Caco-2 (cell line): ENCODE results near the gene EFCAB12. TPM values are rescaled to one million over a fixed set of nuclear protein-coding genes. Genes with fewer than 3 reads are reported as not detected.

Experiments
- BruUV-seq: library from RNA; stranded (reverse); fragments of 400-500 nt; replicated peaks from 2 replicates; lab custom pipeline; 2021; lab: Mats Ljungman, UMichigan
- CTCF ChIA-PET: fragments of 300-600 bp; sonication (Branson Sonifier 250); formaldehyde crosslinking; loops from one replicate; lab custom pipeline; 2022; ENCODE audit warnings: antibody characterized with exemption; lab: Charles Lee
- POLR2A ChIA-PET: fragments of 300-600 bp; sonication (Branson Sonifier 250); formaldehyde crosslinking; loops from one replicate; lab custom pipeline; 2022; ENCODE audit warnings: antibody characterized with exemption; lab: Charles Lee
- DNase-seq, 2 experiments: peaks; one replicate each; pipeline versions ENCODE4 v3.0.0 to v3.0.0-alpha.2; 2020 to 2022
- H3K27me3 ChIP-seq: replicated peaks from 2 replicates; pipeline ENCODE4 v1.6.0; 2011; ENCODE audit warnings: low read length; ENCODE audit not compliant: control insufficient read depth, insufficient read depth
- H3K36me3 ChIP-seq: 2 replicates; pipeline ENCODE4 v1.5.1; 2011; ENCODE audit warnings: low read length; ENCODE audit not compliant: control insufficient read depth, insufficient read depth
- H3K4me1 ChIP-seq: fragments of 250-450 bp; sonication (Bioruptor Pico); 2 replicates; pipeline ENCODE4 v1.5.1; 2020; ENCODE audit warnings: mild to moderate bottlenecking
- H3K4me3 ChIP-seq: 2 replicates; pipeline ENCODE4 v1.5.1; 2011; ENCODE audit warnings: low read depth, mild to moderate bottlenecking, control low read depth, low read length
- H3K9me3 ChIP-seq: fragments of 250-450 bp; sonication (Bioruptor Pico); 2 replicates; pipeline ENCODE4 v1.5.1; 2020; ENCODE audit warnings: mild to moderate bottlenecking, moderate library complexity
- H3K27ac Mint-ChIP-seq: one replicate; pipeline ENCODE4 v1.8.0; 2022; ENCODE audit warnings: mixed read lengths; ENCODE audit not compliant: unreplicated experiment
- H3K27me3 Mint-ChIP-seq: one replicate; pipeline ENCODE4 v1.8.0; 2022; ENCODE audit warnings: mixed read lengths; ENCODE audit not compliant: insufficient read depth, unreplicated experiment
- H3K36me3 Mint-ChIP-seq: one replicate; pipeline ENCODE4 v1.8.0; 2022; ENCODE audit warnings: mild to moderate bottlenecking, mixed read lengths; ENCODE audit not compliant: insufficient read depth, unreplicated experiment
- H3K4me1 Mint-ChIP-seq: one replicate; pipeline ENCODE4 v1.8.0; 2022; ENCODE audit warnings: low read depth, mixed read lengths; ENCODE audit not compliant: unreplicated experiment
- H3K4me3 Mint-ChIP-seq: one replicate; pipeline ENCODE4 v1.8.0; 2022; ENCODE audit warnings: mild to moderate bottlenecking, moderate library complexity, mixed read lengths; ENCODE audit not compliant: unreplicated experiment
- H3K9me3 Mint-ChIP-seq: one replicate; pipeline ENCODE4 v1.8.0; 2022; ENCODE audit warnings: mixed read lengths; ENCODE audit not compliant: unreplicated experiment
- intact Hi-C: fragments of 100-400 bp; cut with micrococcal nuclease; formaldehyde crosslinking; loops from one replicate; pipeline ENCODE4 v1.10.0; 2022; ENCODE audit not compliant: unreplicated experiment
- total RNA-seq: library from RNA; stranded (reverse); gene quantifications from 2 replicates; pipeline ENCODE4 v1.2.3, GENCODE V29; 2022
- TF ChIP-seq, protein P1 (sequence below), 2 experiments: fragments of 200-600 bp in 1 of 2; IDR thresholded peaks; 1 replicate in 1 of 2; 2 replicates in 1 of 2; pipeline versions ENCODE4 v1.5.1 to v1.8.0; 2011 to 2022; ENCODE audit warnings: antibody characterized with exemption in 1 of 2, control low read depth in 1 of 2, inconsistent platforms in 1 of 2, low read depth in 1 of 2, low read length in 1 of 2, mild to moderate bottlenecking in 1 of 2, moderate library complexity in 1 of 2; ENCODE audit not compliant: insufficient read depth in 1 of 2, severe bottlenecking in 1 of 2, unreplicated experiment in 1 of 2

EFCAB12 gene
- total RNA-seq, 1 experiment from 2014 or later = 0.14 TPM

- Mint-ChIP-seq H3K4me3 (no peak overlapping the region), H3K4me1 (peaks cover 24% of the 10 kb centered on the region), H3K9me3 (no peaks in the 10 kb centered on the region), H3K27ac (no peak overlapping the region), H3K27me3 (no peaks in the 10 kb centered on the region), H3K36me3 (no peaks in the 10 kb centered on the region)
- TF ChIP-seq, protein P1, sequence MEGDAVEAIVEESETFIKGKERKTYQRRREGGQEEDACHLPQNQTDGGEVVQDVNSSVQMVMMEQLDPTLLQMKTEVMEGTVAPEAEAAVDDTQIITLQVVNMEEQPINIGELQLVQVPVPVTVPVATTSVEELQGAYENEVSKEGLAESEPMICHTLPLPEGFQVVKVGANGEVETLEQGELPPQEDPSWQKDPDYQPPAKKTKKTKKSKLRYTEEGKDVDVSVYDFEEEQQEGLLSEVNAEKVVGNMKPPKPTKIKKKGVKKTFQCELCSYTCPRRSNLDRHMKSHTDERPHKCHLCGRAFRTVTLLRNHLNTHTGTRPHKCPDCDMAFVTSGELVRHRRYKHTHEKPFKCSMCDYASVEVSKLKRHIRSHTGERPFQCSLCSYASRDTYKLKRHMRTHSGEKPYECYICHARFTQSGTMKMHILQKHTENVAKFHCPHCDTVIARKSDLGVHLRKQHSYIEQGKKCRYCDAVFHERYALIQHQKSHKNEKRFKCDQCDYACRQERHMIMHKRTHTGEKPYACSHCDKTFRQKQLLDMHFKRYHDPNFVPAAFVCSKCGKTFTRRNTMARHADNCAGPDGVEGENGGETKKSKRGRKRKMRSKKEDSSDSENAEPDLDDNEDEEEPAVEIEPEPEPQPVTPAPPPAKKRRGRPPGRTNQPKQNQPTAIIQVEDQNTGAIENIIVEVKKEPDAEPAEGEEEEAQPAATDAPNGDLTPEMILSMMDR (IDR thresholded peaks at IDR 0.05; ENCODE audit: insufficient read depth in 1 of 2, low read depth in 1 of 2, low read length in 1 of 2, severe bottlenecking in 1 of 2, unreplicated experiment in 1 of 2) = no peak
- BruUV-seq = no TSS peak
- no peaks in the 10 kb centered on the region for H3K27me3 ChIP-seq
- intact Hi-C loops = loop anchor here (5.0 kb wide), 1 partner anchor 40 kb away; no protein-coding TSS in a partner anchor
- peaks cover 6% of the 10 kb centered on the region; the same call in 1 of the 2 replicates for H3K4me1 ChIP-seq
- H3K36me3 ChIP-seq = no peaks in the 10 kb centered on the region
- ChIA-PET CTCF (interaction anchor here (1.6 kb wide), 1 partner anchor 39 kb away, joined by 4 read pairs; no protein-coding TSS in a partner anchor), POLR2A (no interaction called here)
- H3K4me3 ChIP-seq = no peak overlapping the region
- DNase-seq = no peak
- H3K9me3 ChIP-seq = no peaks in the 10 kb centered on the region
These were observed 6.3 kb downstream of the EFCAB12 start for GRCh38 chr3:129421988-129422745.

GRCh38 chr3:129421236-129421883 lies 7.1 kb downstream of the EFCAB12 start:
- no peak overlapping the region for H3K27ac Mint-ChIP-seq
- Histone ChIP-seq H3K27me3 (no peaks in the 10 kb centered on the region), H3K4me3 (no peak overlapping the region), H3K4me1 (peaks cover 6% of the 10 kb centered on the region; the same call in 1 of the 2 replicates), H3K36me3 (no peaks in the 10 kb centered on the region), H3K9me3 (no peaks in the 10 kb centered on the region)
- ChIA-PET CTCF (no interaction called here), POLR2A (no interaction called here)
- H3K9me3 Mint-ChIP-seq = no peaks in the 10 kb centered on the region
- intact Hi-C loops = loop anchor here (5.0 kb wide), 1 partner anchor 39 kb away; no protein-coding TSS in a partner anchor
- TF ChIP-seq, protein P1 (IDR thresholded peaks at IDR 0.05; ENCODE audit: insufficient read depth in 1 of 2, low read depth in 1 of 2, low read length in 1 of 2, severe bottlenecking in 1 of 2, unreplicated experiment in 1 of 2) = no peak
- H3K27me3 Mint-ChIP-seq = no peaks in the 10 kb centered on the region
- H3K36me3 Mint-ChIP-seq = no peaks in the 10 kb centered on the region
- no peak for DNase-seq
- H3K4me3 Mint-ChIP-seq = no peak overlapping the region
- BruUV-seq = no TSS peak
- H3K4me1 Mint-ChIP-seq = peaks cover 24% of the 10 kb centered on the region

GRCh38 chr3:129419476-129419875 lies 9.0 kb downstream of the EFCAB12 start:
- Histone ChIP-seq H3K9me3 (no peaks in the 10 kb centered on the region), H3K36me3 (no peaks in the 10 kb centered on the region), H3K4me1 (peaks cover 6% of the 10 kb centered on the region; the same call in 1 of the 2 replicates), H3K4me3 (no peak overlapping the region), H3K27me3 (no peaks in the 10 kb centered on the region)
- no peak overlapping the region for H3K4me3 Mint-ChIP-seq
- no peaks in the 10 kb centered on the region for H3K27me3 Mint-ChIP-seq
- no peak for DNase-seq
- POLR2A ChIA-PET = no interaction called here
- TF ChIP-seq, protein P1 (IDR thresholded peaks at IDR 0.05; ENCODE audit: insufficient read depth in 1 of 2, low read depth in 1 of 2, low read length in 1 of 2, severe bottlenecking in 1 of 2, unreplicated experiment in 1 of 2) = no peak
- CTCF ChIA-PET = no interaction called here
- no peaks in the 10 kb centered on the region for H3K36me3 Mint-ChIP-seq
- intact Hi-C loops = no loop called here
- peaks cover 23% of the 10 kb centered on the region for H3K4me1 Mint-ChIP-seq
- no peak overlapping the region for H3K27ac Mint-ChIP-seq
- BruUV-seq = no TSS peak
- no peaks in the 10 kb centered on the region for H3K9me3 Mint-ChIP-seq
